Measurements from ENCODE around the gene RGS19. TPM values are rescaled to one million over a fixed set of nuclear protein-coding genes. Genes with fewer than 3 reads are reported as not detected.

The RGS19 gene
- total and polyA plus RNA-seq, 2 donors from 2014 or later, result 6.8 to 20.2 TPM

- Histone ChIP-seq H3K27me3 (ENCODE audit: control insufficient read depth, insufficient read depth, low read length) (no peaks in the 10 kb centered on the region), H3K4me3 (ENCODE audit: low read length in 3 of 3) (no peak overlapping the region), H3K36me3 (ENCODE audit: control insufficient read depth in 2 of 3, insufficient read depth in 3 of 3, low read length in 3 of 3) (peaks cover 6 to 78% (median 47%) of the 10 kb centered on the region in 3 donors), H3K9me3 (ENCODE audit: control insufficient read depth in 2 of 3, insufficient read depth in 1 of 3, low read length in 3 of 3) (no peaks in the 10 kb centered on the region), H3K9ac (ENCODE audit: low read length in 3 of 3) (no peak overlapping the region), H3K27ac (ENCODE audit: low read depth in 2 of 2, low read length in 2 of 2) (no peak overlapping the region), H3K4me1 (ENCODE audit: control insufficient read depth in 2 of 3, insufficient read depth in 2 of 3, low read depth in 1 of 3, low read length in 3 of 3) (peaks cover 0 to 9% (median 2%) of the 10 kb centered on the region in 3 donors)
- DNase-seq, result no peak
- FAIRE-seq, result no peak
- TF ChIP-seq CTCF (IDR thresholded peaks at IDR 0.05; ENCODE audit: borderline replicate concordance, extremely low read depth, insufficient read depth), result no peak
- intact Hi-C loops (cut with DNase I), result no loop called here
These were observed 53.4 kb downstream of the RGS19 start for GRCh38 chr20:64025826-64026412.

DNA sequence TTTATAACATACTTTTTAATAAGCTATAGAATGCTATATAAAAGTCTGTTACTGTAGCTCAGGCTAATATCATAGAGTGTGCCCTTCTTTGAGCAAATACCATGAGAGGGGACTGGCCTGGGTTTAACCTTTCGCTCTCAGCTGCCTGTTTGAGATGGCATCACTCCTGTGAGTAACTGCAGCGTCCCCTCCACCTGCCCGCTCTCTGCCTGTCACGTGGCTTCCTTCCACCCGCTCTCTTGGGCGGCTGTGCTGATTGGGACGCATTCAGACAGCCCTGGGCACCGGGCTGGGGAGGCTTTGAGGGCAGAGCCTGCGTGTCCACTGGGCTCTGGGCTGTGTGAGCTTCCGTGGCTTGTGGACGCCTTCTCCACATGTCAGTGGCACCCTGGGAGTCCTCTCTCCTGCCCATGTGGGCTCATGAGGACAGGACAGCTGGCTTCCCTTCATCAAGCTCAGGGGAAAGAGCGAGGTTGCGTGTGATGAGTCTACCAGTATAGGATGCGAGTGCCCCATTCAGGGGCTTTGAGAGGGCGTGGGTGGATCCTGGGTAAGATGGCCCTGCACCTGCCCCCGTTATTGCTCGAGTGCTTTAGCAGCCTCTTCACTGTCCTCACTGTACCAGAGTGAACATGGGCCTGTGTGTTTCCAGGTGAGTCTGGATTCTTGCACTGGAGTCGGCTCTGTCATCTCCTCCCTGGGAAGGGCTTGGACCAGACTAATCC is 54.1 kb downstream of the RGS19 start:
- H3K27me3 ChIP-seq (ENCODE audit: control insufficient read depth, insufficient read depth, low read length), result no peaks in the 10 kb centered on the region
- peaks cover 6 to 75% (median 44%) of the 10 kb centered on the region in 3 donors for H3K36me3 ChIP-seq (ENCODE audit: control insufficient read depth in 2 of 3, insufficient read depth in 3 of 3, low read length in 3 of 3)
- FAIRE-seq, result no peak
- H3K9ac ChIP-seq (ENCODE audit: low read length in 3 of 3), result no peak overlapping the region
- peaks cover 0 to 9% (median 2%) of the 10 kb centered on the region in 3 donors for H3K4me1 ChIP-seq (ENCODE audit: control insufficient read depth in 2 of 3, insufficient read depth in 2 of 3, low read depth in 1 of 3, low read length in 3 of 3)
- intact Hi-C loops (cut with DNase I), result no loop called here
- H3K27ac ChIP-seq (ENCODE audit: low read depth in 2 of 2, low read length in 2 of 2), result no peak overlapping the region
- DNase-seq, result no peak
- TF ChIP-seq CTCF (IDR thresholded peaks at IDR 0.05; ENCODE audit: borderline replicate concordance, extremely low read depth, insufficient read depth), result no peak
- H3K4me3 ChIP-seq (ENCODE audit: low read length in 3 of 3), result no peak overlapping the region
- no peaks in the 10 kb centered on the region for H3K9me3 ChIP-seq (ENCODE audit: control insufficient read depth in 2 of 3, insufficient read depth in 1 of 3, low read length in 3 of 3)

DNA sequence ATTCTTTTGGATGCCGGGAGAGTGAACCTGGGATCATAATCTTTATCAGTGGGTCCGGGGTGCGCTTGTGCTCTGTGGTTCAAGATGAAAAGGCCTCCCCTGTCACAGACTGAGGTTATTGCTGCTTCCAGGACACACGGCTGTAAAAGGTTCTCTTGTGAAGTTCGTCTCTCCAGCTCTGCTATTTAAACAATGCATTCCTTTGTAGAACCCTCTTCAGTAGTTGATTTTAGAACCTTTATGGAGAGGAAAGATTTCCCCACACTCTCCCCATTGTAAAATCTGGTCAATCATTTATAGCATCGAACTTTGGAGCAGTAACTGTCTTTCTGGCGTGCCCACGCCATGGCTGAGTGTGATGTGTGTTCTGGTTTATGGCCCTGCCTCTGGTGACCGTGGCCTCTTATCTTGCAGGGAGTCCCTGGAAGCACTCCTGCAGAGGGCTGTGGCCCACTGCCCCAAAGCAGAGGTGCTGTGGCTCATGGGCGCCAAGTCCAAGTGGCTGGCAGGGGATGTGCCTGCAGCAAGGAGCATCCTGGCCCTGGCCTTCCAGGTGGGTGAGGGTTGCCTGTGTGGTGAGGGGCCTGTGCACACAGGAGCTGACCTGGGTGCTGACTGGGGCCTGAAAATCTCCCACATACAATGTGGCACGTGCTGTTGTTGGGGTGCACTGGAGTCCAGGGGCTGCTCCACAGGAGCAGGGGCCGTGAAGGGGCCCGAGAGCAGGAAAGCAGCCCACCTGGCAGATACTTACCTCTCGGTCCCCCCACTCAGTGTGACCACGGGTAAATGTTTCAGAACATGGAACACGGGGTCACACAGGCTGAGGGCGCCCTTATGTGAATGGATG is 55.0 kb downstream of the RGS19 start:
- Histone ChIP-seq H3K4me1 (ENCODE audit: control insufficient read depth in 2 of 3, insufficient read depth in 2 of 3, low read depth in 1 of 3, low read length in 3 of 3) (peaks cover 0 to 9% (median 2%) of the 10 kb centered on the region in 3 donors), H3K36me3 (ENCODE audit: control insufficient read depth in 2 of 3, insufficient read depth in 3 of 3, low read length in 3 of 3) (peaks cover 8 to 76% (median 48%) of the 10 kb centered on the region in 3 donors), H3K4me3 (ENCODE audit: low read length in 3 of 3) (no peak overlapping the region), H3K9me3 (ENCODE audit: control insufficient read depth in 2 of 3, insufficient read depth in 1 of 3, low read length in 3 of 3) (no peaks in the 10 kb centered on the region), H3K9ac (ENCODE audit: low read length in 3 of 3) (no peak overlapping the region), H3K27me3 (ENCODE audit: control insufficient read depth, insufficient read depth, low read length) (no peaks in the 10 kb centered on the region), H3K27ac (ENCODE audit: low read depth in 2 of 2, low read length in 2 of 2) (no peak overlapping the region)
- intact Hi-C loops (cut with DNase I), result no loop called here
- DNase-seq (no peak), FAIRE-seq (no peak)
- no peak for TF ChIP-seq CTCF (IDR thresholded peaks at IDR 0.05; ENCODE audit: borderline replicate concordance, extremely low read depth, insufficient read depth)
